Measurements from ENCODE around the gene CDC42BPG.

CDC42BPG gene

DNA sequence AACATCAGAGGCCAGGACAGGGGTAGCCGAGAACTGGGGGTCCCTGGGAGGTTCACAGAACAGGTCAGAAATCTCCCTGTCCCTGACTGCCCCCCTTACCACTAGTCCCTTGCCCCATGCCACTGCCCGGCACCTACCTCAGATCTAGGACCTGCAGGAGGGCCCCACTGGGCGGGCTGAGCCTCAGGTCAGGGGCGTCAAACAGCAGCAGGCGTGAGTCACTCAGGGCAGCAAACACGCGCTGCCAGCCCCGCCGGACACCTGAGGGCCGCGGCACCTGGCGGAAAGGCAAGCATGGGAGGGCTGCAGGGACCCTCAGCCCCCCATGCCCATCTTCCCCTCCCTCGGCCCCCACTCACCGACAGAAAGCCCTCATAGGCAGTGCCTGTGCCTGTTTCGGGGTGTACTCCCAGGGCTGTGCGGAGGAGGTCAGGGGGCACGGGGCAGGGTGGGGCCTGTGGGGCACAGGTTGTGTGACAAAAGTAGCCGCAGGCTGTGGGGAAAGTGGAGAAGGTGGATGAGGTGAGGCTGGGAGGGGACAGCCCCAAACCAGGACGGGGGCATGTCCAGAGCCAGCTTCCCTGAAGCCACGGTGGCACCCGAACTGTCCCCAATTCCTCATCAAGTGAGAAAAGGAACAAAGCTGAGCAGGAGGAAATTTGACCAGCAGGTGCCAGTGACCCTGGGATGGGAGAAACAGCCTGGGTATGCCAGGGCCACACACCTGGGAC is 11.8 kb downstream of the CDC42BPG start:
- TF ChIP-seq EZH2phosphoT487 (IDR thresholded peaks at IDR 0.05; ENCODE audit: low read depth) (no peak), CTCF (IDR thresholded peaks at IDR 0.05; ENCODE audit: low read depth, low read length) (no peak)
- Histone ChIP-seq H3K9me3 (ENCODE audit: insufficient read depth, low read length) (no peaks in the 10 kb centered on the region), H3K4me1 (ENCODE audit: low read length) (no peaks in the 10 kb centered on the region), H3K27me3 (ENCODE audit: low read depth, low read length) (no peaks in the 10 kb centered on the region), H3K4me2 (ENCODE audit: low read length) (no peak overlapping the region), H3K9ac (ENCODE audit: low read length) (no peak overlapping the region), H3K27ac (ENCODE audit: low read length) (no peak overlapping the region), H4K20me1 (ENCODE audit: insufficient read depth, low read length) (no peaks in the 10 kb centered on the region), H3K79me2 (ENCODE audit: low read length) (no peaks in the 10 kb centered on the region), H3K36me3 (replicated peaks; ENCODE audit: low read depth, low read length) (no peaks in the 10 kb centered on the region), H2AFZ (ENCODE audit: low read depth, low read length) (no peak overlapping the region), H3K4me3 (ENCODE audit: low read length) (no peak overlapping the region)

- Histone ChIP-seq H3K4me3 (ENCODE audit: low read length) (no peak overlapping the region), H2AFZ (ENCODE audit: low read depth, low read length) (no peak overlapping the region), H3K27me3 (ENCODE audit: low read depth, low read length) (no peaks in the 10 kb centered on the region), H3K4me2 (ENCODE audit: low read length) (no peak overlapping the region), H3K9me3 (ENCODE audit: insufficient read depth, low read length) (no peaks in the 10 kb centered on the region), H3K36me3 (replicated peaks; ENCODE audit: low read depth, low read length) (no peaks in the 10 kb centered on the region), H3K4me1 (ENCODE audit: low read length) (no peaks in the 10 kb centered on the region), H3K9ac (ENCODE audit: low read length) (no peak overlapping the region), H4K20me1 (ENCODE audit: insufficient read depth, low read length) (no peaks in the 10 kb centered on the region), H3K79me2 (ENCODE audit: low read length) (no peaks in the 10 kb centered on the region), H3K27ac (ENCODE audit: low read length) (no peak overlapping the region)
- TF ChIP-seq CTCF (IDR thresholded peaks at IDR 0.05; ENCODE audit: low read depth, low read length) (no peak), EZH2phosphoT487 (IDR thresholded peaks at IDR 0.05; ENCODE audit: low read depth) (no peak)
Observed at GRCh38 chr11:64831411-64831891, 13.0 kb downstream of the CDC42BPG start.

GRCh38 chr11:64829536-64830251 is 14.8 kb downstream of the CDC42BPG start:
- Histone ChIP-seq H3K27me3 (ENCODE audit: low read depth, low read length) (no peaks in the 10 kb centered on the region), H3K4me1 (ENCODE audit: low read length) (no peaks in the 10 kb centered on the region), H3K9ac (ENCODE audit: low read length) (no peak overlapping the region), H4K20me1 (ENCODE audit: insufficient read depth, low read length) (no peaks in the 10 kb centered on the region), H3K4me2 (ENCODE audit: low read length) (no peak overlapping the region), H3K36me3 (replicated peaks; ENCODE audit: low read depth, low read length) (no peaks in the 10 kb centered on the region), H3K4me3 (ENCODE audit: low read length) (no peak overlapping the region), H3K27ac (ENCODE audit: low read length) (no peak overlapping the region), H3K9me3 (ENCODE audit: insufficient read depth, low read length) (no peaks in the 10 kb centered on the region), H3K79me2 (ENCODE audit: low read length) (no peaks in the 10 kb centered on the region), H2AFZ (ENCODE audit: low read depth, low read length) (no peak overlapping the region)
- TF ChIP-seq EZH2phosphoT487 (IDR thresholded peaks at IDR 0.05; ENCODE audit: low read depth) = no peak
- no peak for TF ChIP-seq CTCF (IDR thresholded peaks at IDR 0.05; ENCODE audit: low read depth, low read length)

DNA sequence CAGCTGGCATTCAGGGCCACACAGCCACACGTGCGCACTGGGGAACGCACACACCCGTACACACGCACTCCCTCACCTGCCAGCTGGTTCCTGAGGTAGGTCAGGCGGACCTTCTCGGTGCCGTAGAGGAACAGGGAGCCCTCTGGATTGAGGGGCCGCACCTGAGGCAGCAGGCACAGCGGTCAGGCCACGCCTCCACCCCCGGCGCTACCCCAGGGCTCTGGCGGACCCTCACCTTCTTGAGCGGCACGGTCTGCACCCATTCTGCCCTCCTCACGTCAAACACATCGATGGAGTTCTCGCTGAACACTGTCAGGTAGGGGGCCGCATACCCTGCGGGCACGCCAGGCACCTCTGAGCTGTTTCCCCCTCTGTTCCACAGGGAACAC is 17.0 kb downstream of the CDC42BPG start:
- Histone ChIP-seq H4K20me1 (ENCODE audit: insufficient read depth, low read length) (no peaks in the 10 kb centered on the region), H3K4me1 (ENCODE audit: low read length) (no peaks in the 10 kb centered on the region), H3K27ac (ENCODE audit: low read length) (no peak overlapping the region), H3K27me3 (ENCODE audit: low read depth, low read length) (no peaks in the 10 kb centered on the region), H3K79me2 (ENCODE audit: low read length) (no peaks in the 10 kb centered on the region), H3K9me3 (ENCODE audit: insufficient read depth, low read length) (no peaks in the 10 kb centered on the region), H3K36me3 (replicated peaks; ENCODE audit: low read depth, low read length) (no peaks in the 10 kb centered on the region), H3K9ac (ENCODE audit: low read length) (no peak overlapping the region), H3K4me3 (ENCODE audit: low read length) (no peak overlapping the region), H2AFZ (ENCODE audit: low read depth, low read length) (no peak overlapping the region), H3K4me2 (ENCODE audit: low read length) (no peak overlapping the region)
- TF ChIP-seq CTCF (IDR thresholded peaks at IDR 0.05; ENCODE audit: low read depth, low read length) (no peak), EZH2phosphoT487 (IDR thresholded peaks at IDR 0.05; ENCODE audit: low read depth) (no peak)

Data from OCI-LY3 (cell line).